Lower lobe of right lung (tissue), 2 donors: ENCODE data around the gene MVP. TPM values are rescaled to one million over a fixed set of nuclear protein-coding genes. Genes with fewer than 3 reads are reported as not detected.

Experiments used
- ATAC-seq, 2 donors: fragments of 200-7000 bp; cut with Tn5 transposase; one replicate each; pipeline ENCODE4 v1.9.1; 2020 to 2022; ENCODE audit warnings: mild to moderate bottlenecking in 2 of 2, moderate library complexity in 2 of 2
- DNase-seq: peaks from one replicate; pipeline ENCODE4 v3.0.0-alpha.2; 2020
- H3K27ac ChIP-seq: fragments of 200-600 bp; one replicate; pipeline ENCODE4 v1.8.0; 2022
- H3K27me3 ChIP-seq: fragments of 200-600 bp; one replicate; pipeline ENCODE4 v1.8.0; 2022; ENCODE audit warnings: low read depth
- H3K36me3 ChIP-seq: fragments of 200-600 bp; one replicate; pipeline ENCODE4 v1.8.0; 2022; ENCODE audit warnings: mild to moderate bottlenecking
- H3K4me1 ChIP-seq: fragments of 200-600 bp; one replicate; pipeline ENCODE4 v1.8.0; 2022
- H3K4me3 ChIP-seq: fragments of 200-600 bp; one replicate; pipeline ENCODE4 v1.8.0; 2022; ENCODE audit warnings: mild to moderate bottlenecking
- H3K9me3 ChIP-seq: fragments of 200-600 bp; one replicate; pipeline ENCODE4 v1.8.0; 2022
- CTCF ChIP-seq: fragments of 200-600 bp; IDR thresholded peaks from one replicate; pipeline ENCODE4 v1.8.0; 2022; ENCODE audit warnings: antibody characterized with exemption, mild to moderate bottlenecking
- intact Hi-C: fragments of 100-400 bp; cut with DNase I; formaldehyde crosslinking; loops from one replicate; pipeline ENCODE4 v1.11.0; 2022
- total RNA-seq: library from RNA; stranded (reverse); fragmentation: NEBNext Ultra II Directional; extraction: Animal tissue kit (Norgen Biotek cat#: 25700); gene quantifications from one replicate; pipeline ENCODE4 v1.2.1, GENCODE V29; 2021
- donor health status: DM: no; HTN: yes; CAD: no; lungs with severe emphysema.

Gene MVP
- total RNA-seq, 1 donor from 2014 or later: 248 TPM

GRCh38 chr16:29897333-29897732, 77.1 kb downstream of the MVP start:
- Histone ChIP-seq H3K27me3 (peaks cover 24% of the 10 kb centered on the region), H3K27ac (no peak overlapping the region), H3K4me3 (no peak overlapping the region), H3K9me3 (no peaks in the 10 kb centered on the region), H3K36me3 (no peaks in the 10 kb centered on the region), H3K4me1 (peaks cover 13% of the 10 kb centered on the region)
- ATAC-seq: no peak
- no peak for TF ChIP-seq CTCF
- DNase-seq: no peak
- intact Hi-C loops: no loop called here

Other genes with a start within 250 kb of the MVP start
- gene SPN, start 157.2 kb upstream of the MVP start, total RNA-seq: 109 TPM
- gene QPRT, start 141.3 kb upstream of the MVP start, total RNA-seq: 11.0 TPM
- gene C16orf54, start 74.5 kb upstream of the MVP start, total RNA-seq: 11.2 TPM
- not detected for gene ZG16, start 42.2 kb upstream of the MVP start, total RNA-seq
- gene KIF22, start 29.7 kb upstream of the MVP start, total RNA-seq: 21.8 TPM
- 169 TPM for gene MAZ, start 13.9 kb upstream of the MVP start, total RNA-seq
- 3.2 TPM for gene PRRT2, start 8.3 kb upstream of the MVP start, total RNA-seq
- gene PAGR1, start 4.3 kb upstream of the MVP start, total RNA-seq: 18.1 TPM
- 75.4 TPM for gene CDIPT, start 42.8 kb downstream of the MVP start, total RNA-seq
- 10.7 TPM for gene SEZ6L2, start 79.1 kb downstream of the MVP start, total RNA-seq
- gene ASPHD1, start 80.0 kb downstream of the MVP start, total RNA-seq: 1.6 TPM
- gene KCTD13, start 105.8 kb downstream of the MVP start, total RNA-seq: 22.3 TPM
- gene TMEM219, start 141.6 kb downstream of the MVP start, total RNA-seq: 148 TPM
- gene TAOK2, start 153.4 kb downstream of the MVP start, total RNA-seq: 66.2 TPM
- gene HIRIP3, start 175.2 kb downstream of the MVP start, total RNA-seq: 22.1 TPM
- 58.4 TPM for gene INO80E, start 175.8 kb downstream of the MVP start, total RNA-seq
- 6.4 TPM for gene DOC2A, start 190.6 kb downstream of the MVP start, total RNA-seq
- not detected for gene C16orf92, start 202.7 kb downstream of the MVP start, total RNA-seq
- not detected for gene TLCD3B, start 210.8 kb downstream of the MVP start, total RNA-seq
- gene ALDOA, start 245.3 kb downstream of the MVP start, total RNA-seq: 733 TPM